Fibroblast of lung (primary cell): ENCODE results near the gene SEPTIN8.

Source experiments
- CTCF ChIP-seq, 2 donors: IDR thresholded peaks in 1 of 2; conservative IDR thresholded peaks in 1 of 2; 1 replicate in 1 of 2; 2 replicates in 1 of 2; pipeline ENCODE4 v1.5.1; 2011 to 2012; ENCODE audit warnings: low read length in 2 of 2, control low read depth in 1 of 2, inconsistent platforms in 1 of 2, low read depth in 1 of 2, mild to moderate bottlenecking in 1 of 2
- EZH2 ChIP-seq: IDR thresholded peaks from 2 replicates; pipeline ENCODE4 v1.5.1; 2012; ENCODE audit warnings: low read length, control low read depth, mild to moderate bottlenecking; ENCODE audit errors: missing control alignments

DNA sequence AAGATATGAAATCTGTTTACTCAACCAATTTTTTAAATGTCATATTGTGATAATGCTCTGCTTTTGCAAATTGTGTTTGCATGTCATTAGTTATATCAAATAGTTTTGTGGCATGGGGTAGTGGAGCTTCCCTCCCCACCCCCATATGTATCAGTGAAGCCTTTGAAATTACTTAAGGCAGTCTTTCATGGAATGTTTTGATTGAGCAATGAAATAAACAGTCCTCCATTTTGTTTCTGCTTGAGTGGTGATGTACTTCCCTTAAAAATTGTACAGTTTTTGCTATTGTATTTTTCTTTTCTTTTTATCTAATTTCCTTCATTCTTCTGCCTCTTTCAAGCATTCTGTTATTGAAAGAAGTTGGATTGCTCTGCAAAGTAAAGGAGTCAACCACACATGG is 39.5 kb upstream of the SEPTIN8 start:
- TF ChIP-seq CTCF (conservative IDR thresholded peaks at IDR 0.05 in 1 of 2, IDR thresholded peaks at IDR 0.05 in 1 of 2; ENCODE audit: low read depth in 1 of 2, low read length in 2 of 2), result no peak
- TF ChIP-seq EZH2, result no peak
